WTC11 (cell line): ENCODE measurements around the gene VAMP4. TPM values are rescaled to one million over a fixed set of nuclear protein-coding genes. Genes with fewer than 3 reads are reported as not detected.

Source experiments
- ATAC-seq: fragments of 200-7000 bp; cut with Tn5 transposase; 2 replicates; pipeline ENCODE4 v1.10.0; 2021; ENCODE audit warnings: mild to moderate bottlenecking, moderate library complexity
- CTCF ChIA-PET: fragments of 300-600 bp; sonication (Branson Sonifier 250); formaldehyde crosslinking; loops from one replicate; lab custom pipeline; 2021; ENCODE audit warnings: antibody characterized with exemption; lab: Charles Lee
- POLR2A ChIA-PET: fragments of 350-600 bp; sonication (Branson Sonifier 250); formaldehyde crosslinking; loops from one replicate; lab custom pipeline; 2021; ENCODE audit warnings: antibody characterized with exemption; lab: Charles Lee
- DNase-seq: peaks from one replicate; pipeline ENCODE4 v3.0.0; 2021; ENCODE audit warnings: low spot score
- H3K27ac Mint-ChIP-seq: 2 replicates; pipeline ENCODE4 v1.8.0; 2021; ENCODE audit warnings: mixed read lengths
- H3K27me3 Mint-ChIP-seq: 2 replicates; pipeline ENCODE4 v1.8.0; 2021; ENCODE audit warnings: low read depth, mild to moderate bottlenecking, moderate library complexity, mixed read lengths
- H3K36me3 Mint-ChIP-seq: 2 replicates; pipeline ENCODE4 v1.8.0; 2021; ENCODE audit warnings: mixed read lengths
- H3K4me1 Mint-ChIP-seq: 2 replicates; pipeline ENCODE4 v1.8.0; 2022; ENCODE audit warnings: mixed read lengths
- H3K4me3 Mint-ChIP-seq: 2 replicates; pipeline ENCODE4 v1.8.0; 2021; ENCODE audit warnings: mild to moderate bottlenecking, moderate library complexity, mixed read lengths
- H3K9me3 Mint-ChIP-seq: 2 replicates; pipeline ENCODE4 v1.8.0; 2021; ENCODE audit warnings: mixed read lengths
- EMX1 ChIP-seq: fragments of 250-450 bp; sonication (Bioruptor Pico); IDR thresholded peaks from 2 replicates; pipeline ENCODE4 v1.8.0; 2021; ENCODE audit warnings: mild to moderate bottlenecking
- ESRRA ChIP-seq: sonication (generic); formaldehyde crosslinking; IDR thresholded peaks from 2 replicates; pipeline ENCODE4 v1.8.1; 2022; ENCODE audit warnings: mild to moderate bottlenecking, missing genetic modification reagents, borderline replicate concordance
- GRHL2 ChIP-seq: fragments of 250-450 bp; sonication (Bioruptor Pico); IDR thresholded peaks from 2 replicates; pipeline ENCODE4 v1.8.0; 2022; ENCODE audit warnings: mild to moderate bottlenecking, moderate library complexity; ENCODE audit not compliant: insufficient replicate concordance, severe bottlenecking
- JUN ChIP-seq: sonication (generic); formaldehyde crosslinking; IDR thresholded peaks from 2 replicates; pipeline ENCODE4 v1.8.0; 2023; ENCODE audit warnings: mild to moderate bottlenecking, missing genetic modification reagents
- NFATC4 ChIP-seq: fragments of 250-450 bp; sonication (Bioruptor Pico); IDR thresholded peaks from 2 replicates; pipeline ENCODE4 v1.9.0; 2021; ENCODE audit warnings: mild to moderate bottlenecking
- total RNA-seq: library from RNA; stranded (reverse); gene quantifications from 3 replicates; pipeline ENCODE4 v1.2.3, GENCODE V29; 2021
- TF ChIP-seq, protein P1 (sequence below): sonication (generic); formaldehyde crosslinking; conservative IDR thresholded peaks from 2 replicates; pipeline ENCODE4 v1.8.1; 2022; ENCODE audit warnings: mild to moderate bottlenecking, missing genetic modification reagents
- TF ChIP-seq, protein P2 (sequence below): sonication (generic); formaldehyde crosslinking; IDR thresholded peaks from 2 replicates; pipeline ENCODE4 v1.8.1; 2023; ENCODE audit warnings: mild to moderate bottlenecking, moderate library complexity, missing genetic modification reagents
- TF ChIP-seq, protein P3 (sequence below): fragments of 250-450 bp; sonication (Bioruptor Pico); conservative IDR thresholded peaks from 2 replicates; pipeline ENCODE4 v1.9.0; 2021; ENCODE audit warnings: mild to moderate bottlenecking
- TF ChIP-seq, protein P4 (sequence below): sonication (generic); formaldehyde crosslinking; conservative IDR thresholded peaks from 2 replicates; pipeline ENCODE4 v1.8.1; 2023; ENCODE audit warnings: mild to moderate bottlenecking, low read depth, missing genetic modification reagents, moderate library complexity
- TF ChIP-seq, protein P5 (sequence below): sonication (generic); formaldehyde crosslinking; IDR thresholded peaks from 2 replicates; pipeline ENCODE4 v1.8.0; 2022; ENCODE audit warnings: mild to moderate bottlenecking, missing genetic modification reagents
- TF ChIP-seq, protein P6 (sequence below): sonication (generic); formaldehyde crosslinking; IDR thresholded peaks from 2 replicates; pipeline ENCODE4 v1.8.1; 2022; ENCODE audit warnings: missing genetic modification reagents, borderline replicate concordance
- TF ChIP-seq, protein P7 (sequence below): sonication (generic); formaldehyde crosslinking; IDR thresholded peaks from 2 replicates; pipeline ENCODE4 v1.8.1; 2023; ENCODE audit warnings: mild to moderate bottlenecking, missing genetic modification reagents, borderline replicate concordance
- TF ChIP-seq, protein P8 (sequence below): sonication (generic); formaldehyde crosslinking; IDR thresholded peaks from 2 replicates; pipeline ENCODE4 v1.8.1; 2023; ENCODE audit warnings: mild to moderate bottlenecking, missing genetic modification reagents, moderate library complexity

The VAMP4 gene
- total RNA-seq, 1 experiment from 2014 or later: 11.4 TPM

DNA sequence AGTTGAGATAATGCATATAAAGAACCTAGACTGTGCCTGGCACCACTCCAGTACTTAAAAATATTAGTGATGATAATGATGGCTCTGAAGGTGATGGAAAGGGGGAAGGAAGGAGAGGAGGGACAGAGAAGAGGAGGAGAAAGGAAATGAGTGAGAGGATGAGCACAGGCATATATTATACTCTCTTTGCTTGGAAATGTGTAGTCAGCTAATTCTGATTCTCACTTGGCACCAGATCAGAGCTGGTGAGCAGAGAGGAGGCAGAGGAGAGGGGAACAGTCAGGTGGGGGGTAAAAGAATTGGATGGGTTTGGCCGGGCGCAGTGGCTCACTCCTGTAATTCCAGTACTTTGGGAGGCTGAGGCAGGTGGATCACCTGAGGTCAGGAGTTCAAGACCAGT is 65.0 kb downstream of the VAMP4 start (continued):
- TF ChIP-seq EMX1: no peak
- TF ChIP-seq, protein P1, sequence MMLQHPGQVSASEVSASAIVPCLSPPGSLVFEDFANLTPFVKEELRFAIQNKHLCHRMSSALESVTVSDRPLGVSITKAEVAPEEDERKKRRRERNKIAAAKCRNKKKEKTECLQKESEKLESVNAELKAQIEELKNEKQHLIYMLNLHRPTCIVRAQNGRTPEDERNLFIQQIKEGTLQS: no peak
- TF ChIP-seq, protein P2, sequence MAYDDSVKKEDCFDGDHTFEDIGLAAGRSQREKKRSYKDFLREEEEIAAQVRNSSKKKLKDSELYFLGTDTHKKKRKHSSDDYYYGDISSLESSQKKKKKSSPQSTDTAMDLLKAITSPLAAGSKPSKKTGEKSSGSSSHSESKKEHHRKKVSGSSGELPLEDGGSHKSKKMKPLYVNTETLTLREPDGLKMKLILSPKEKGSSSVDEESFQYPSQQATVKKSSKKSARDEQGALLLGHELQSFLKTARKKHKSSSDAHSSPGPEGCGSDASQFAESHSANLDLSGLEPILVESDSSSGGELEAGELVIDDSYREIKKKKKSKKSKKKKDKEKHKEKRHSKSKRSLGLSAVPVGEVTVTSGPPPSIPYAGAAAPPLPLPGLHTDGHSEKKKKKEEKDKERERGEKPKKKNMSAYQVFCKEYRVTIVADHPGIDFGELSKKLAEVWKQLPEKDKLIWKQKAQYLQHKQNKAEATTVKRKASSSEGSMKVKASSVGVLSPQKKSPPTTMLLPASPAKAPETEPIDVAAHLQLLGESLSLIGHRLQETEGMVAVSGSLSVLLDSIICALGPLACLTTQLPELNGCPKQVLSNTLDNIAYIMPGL (CRISPR knock-in tag): no peak
- no peak for TF ChIP-seq GRHL2 (CRISPR knock-in tag)
- TF ChIP-seq, protein P3, sequence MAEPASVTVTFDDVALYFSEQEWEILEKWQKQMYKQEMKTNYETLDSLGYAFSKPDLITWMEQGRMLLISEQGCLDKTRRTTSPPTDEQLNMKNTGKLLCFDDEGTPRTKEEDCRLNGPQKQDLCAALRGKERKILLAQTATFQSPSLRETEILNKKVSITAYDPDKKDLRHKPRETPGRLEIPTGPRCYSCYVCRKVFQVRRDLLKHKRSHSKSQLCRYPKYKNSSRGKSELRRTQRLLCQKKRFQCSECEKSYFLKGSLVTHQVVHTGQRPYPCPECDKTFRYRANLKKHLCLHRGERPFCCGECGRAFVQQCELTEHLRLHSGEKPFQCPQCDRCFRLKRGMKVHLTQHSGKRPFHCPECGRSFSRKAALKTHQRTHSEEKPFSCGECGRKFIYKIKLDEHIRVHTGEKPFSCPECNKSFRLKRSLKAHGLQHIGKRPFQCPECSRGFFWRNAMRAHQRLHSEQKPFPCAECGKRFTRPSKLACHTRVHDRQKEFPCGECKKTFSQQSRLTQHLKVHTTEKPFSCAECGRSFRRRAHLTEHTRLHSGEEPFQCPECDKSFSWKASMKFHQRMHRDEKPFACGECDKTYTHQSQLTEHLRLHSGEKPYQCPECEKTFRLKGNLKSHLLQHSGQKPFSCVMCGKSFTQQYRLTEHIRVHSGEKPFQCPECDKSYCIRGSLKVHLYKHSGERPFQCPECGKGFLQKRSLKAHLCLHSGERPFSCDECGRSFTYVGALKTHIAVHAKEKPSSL (CRISPR knock-in tag): no peak
- TF ChIP-seq NFATC4 (CRISPR knock-in tag): no peak
- TF ChIP-seq, protein P4, sequence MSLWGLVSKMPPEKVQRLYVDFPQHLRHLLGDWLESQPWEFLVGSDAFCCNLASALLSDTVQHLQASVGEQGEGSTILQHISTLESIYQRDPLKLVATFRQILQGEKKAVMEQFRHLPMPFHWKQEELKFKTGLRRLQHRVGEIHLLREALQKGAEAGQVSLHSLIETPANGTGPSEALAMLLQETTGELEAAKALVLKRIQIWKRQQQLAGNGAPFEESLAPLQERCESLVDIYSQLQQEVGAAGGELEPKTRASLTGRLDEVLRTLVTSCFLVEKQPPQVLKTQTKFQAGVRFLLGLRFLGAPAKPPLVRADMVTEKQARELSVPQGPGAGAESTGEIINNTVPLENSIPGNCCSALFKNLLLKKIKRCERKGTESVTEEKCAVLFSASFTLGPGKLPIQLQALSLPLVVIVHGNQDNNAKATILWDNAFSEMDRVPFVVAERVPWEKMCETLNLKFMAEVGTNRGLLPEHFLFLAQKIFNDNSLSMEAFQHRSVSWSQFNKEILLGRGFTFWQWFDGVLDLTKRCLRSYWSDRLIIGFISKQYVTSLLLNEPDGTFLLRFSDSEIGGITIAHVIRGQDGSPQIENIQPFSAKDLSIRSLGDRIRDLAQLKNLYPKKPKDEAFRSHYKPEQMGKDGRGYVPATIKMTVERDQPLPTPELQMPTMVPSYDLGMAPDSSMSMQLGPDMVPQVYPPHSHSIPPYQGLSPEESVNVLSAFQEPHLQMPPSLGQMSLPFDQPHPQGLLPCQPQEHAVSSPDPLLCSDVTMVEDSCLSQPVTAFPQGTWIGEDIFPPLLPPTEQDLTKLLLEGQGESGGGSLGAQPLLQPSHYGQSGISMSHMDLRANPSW (CRISPR knock-in tag): no peak

DNA sequence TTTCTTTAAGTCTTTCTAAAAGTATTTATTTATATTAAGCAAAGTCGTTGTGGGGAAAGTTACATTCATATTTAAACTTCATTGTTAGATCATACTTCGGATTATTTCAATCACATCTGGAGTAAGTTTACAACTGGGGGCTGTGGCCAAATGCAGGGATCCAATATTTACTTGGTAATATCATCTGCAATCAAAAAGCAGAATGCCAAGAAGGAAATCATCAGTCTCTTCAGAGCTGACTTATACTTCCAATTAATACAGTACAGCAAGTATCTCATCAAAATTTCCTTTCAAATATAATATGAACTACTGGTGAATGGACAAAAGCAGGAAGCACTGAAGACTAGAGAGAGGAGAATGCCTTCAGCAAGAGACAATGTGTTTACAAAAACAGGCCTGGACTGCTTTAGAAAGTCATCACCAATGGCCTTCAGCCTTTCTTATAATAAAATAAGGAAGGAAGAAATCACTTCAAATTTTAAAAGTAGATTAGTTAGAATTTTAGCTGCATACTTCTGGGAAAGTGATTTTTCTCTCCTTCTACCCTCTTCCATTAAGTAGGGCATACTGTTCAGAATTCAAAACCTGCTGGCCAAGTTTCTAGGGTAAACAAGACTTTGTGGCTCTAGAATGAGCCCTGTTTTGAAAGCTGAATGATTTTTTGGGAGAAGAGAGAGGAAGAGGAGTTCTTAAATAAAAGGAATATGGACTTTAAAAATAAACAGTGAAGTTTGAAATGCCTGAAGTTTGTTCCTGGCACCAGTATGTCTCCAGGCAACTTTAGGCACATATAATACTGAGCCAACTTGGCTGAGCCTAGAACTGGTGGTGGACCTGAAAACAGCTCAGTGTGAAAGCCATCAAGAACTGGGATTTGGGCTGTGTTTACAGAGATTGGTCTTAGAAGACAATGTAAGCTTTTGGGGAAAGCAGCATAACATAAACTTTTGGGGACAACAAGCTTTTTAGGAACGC is 67.1 kb downstream of the VAMP4 start:
- ChIA-PET CTCF (interaction anchor here (0.9 to 1.7 kb wide), 2 partner anchors 20 to 30 kb away, joined by 5 to 9 read pairs; no protein-coding TSS in a partner anchor), POLR2A (no interaction called here)
- TF ChIP-seq, protein P5, sequence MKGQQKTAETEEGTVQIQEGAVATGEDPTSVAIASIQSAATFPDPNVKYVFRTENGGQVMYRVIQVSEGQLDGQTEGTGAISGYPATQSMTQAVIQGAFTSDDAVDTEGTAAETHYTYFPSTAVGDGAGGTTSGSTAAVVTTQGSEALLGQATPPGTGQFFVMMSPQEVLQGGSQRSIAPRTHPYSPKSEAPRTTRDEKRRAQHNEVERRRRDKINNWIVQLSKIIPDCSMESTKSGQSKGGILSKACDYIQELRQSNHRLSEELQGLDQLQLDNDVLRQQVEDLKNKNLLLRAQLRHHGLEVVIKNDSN (CRISPR knock-in tag): no peak
- no peak for TF ChIP-seq JUN
- TF ChIP-seq, protein P6, sequence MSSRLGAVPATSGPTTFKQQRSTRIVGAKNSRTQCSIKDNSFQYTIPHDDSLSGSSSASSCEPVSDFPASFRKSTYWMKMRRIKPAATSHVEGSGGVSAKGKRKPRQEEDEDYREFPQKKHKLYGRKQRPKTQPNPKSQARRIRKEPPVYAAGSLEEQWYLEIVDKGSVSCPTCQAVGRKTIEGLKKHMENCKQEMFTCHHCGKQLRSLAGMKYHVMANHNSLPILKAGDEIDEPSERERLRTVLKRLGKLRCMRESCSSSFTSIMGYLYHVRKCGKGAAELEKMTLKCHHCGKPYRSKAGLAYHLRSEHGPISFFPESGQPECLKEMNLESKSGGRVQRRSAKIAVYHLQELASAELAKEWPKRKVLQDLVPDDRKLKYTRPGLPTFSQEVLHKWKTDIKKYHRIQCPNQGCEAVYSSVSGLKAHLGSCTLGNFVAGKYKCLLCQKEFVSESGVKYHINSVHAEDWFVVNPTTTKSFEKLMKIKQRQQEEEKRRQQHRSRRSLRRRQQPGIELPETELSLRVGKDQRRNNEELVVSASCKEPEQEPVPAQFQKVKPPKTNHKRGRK (CRISPR knock-in tag): no peak
- TF ChIP-seq, protein P7, sequence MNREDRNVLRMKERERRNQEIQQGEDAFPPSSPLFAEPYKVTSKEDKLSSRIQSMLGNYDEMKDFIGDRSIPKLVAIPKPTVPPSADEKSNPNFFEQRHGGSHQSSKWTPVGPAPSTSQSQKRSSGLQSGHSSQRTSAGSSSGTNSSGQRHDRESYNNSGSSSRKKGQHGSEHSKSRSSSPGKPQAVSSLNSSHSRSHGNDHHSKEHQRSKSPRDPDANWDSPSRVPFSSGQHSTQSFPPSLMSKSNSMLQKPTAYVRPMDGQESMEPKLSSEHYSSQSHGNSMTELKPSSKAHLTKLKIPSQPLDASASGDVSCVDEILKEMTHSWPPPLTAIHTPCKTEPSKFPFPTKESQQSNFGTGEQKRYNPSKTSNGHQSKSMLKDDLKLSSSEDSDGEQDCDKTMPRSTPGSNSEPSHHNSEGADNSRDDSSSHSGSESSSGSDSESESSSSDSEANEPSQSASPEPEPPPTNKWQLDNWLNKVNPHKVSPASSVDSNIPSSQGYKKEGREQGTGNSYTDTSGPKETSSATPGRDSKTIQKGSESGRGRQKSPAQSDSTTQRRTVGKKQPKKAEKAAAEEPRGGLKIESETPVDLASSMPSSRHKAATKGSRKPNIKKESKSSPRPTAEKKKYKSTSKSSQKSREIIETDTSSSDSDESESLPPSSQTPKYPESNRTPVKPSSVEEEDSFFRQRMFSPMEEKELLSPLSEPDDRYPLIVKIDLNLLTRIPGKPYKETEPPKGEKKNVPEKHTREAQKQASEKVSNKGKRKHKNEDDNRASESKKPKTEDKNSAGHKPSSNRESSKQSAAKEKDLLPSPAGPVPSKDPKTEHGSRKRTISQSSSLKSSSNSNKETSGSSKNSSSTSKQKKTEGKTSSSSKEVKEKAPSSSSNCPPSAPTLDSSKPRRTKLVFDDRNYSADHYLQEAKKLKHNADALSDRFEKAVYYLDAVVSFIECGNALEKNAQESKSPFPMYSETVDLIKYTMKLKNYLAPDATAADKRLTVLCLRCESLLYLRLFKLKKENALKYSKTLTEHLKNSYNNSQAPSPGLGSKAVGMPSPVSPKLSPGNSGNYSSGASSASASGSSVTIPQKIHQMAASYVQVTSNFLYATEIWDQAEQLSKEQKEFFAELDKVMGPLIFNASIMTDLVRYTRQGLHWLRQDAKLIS (CRISPR knock-in tag): no peak
- TF ChIP-seq ESRRA (CRISPR knock-in tag): no peak
- TF ChIP-seq, protein P8, sequence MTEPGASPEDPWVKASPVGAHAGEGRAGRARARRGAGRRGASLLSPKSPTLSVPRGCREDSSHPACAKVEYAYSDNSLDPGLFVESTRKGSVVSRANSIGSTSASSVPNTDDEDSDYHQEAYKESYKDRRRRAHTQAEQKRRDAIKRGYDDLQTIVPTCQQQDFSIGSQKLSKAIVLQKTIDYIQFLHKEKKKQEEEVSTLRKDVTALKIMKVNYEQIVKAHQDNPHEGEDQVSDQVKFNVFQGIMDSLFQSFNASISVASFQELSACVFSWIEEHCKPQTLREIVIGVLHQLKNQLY: no peak
- Mint-ChIP-seq H3K36me3 (no peaks in the 10 kb centered on the region), H3K27ac (no peak overlapping the region), H3K9me3 (no peaks in the 10 kb centered on the region), H3K4me3 (no peak overlapping the region), H3K27me3 (no peaks in the 10 kb centered on the region), H3K4me1 (no peaks in the 10 kb centered on the region)
- ATAC-seq (no peak), DNase-seq (no peak)
